GM12878 (cell line): Measurements from ENCODE around the gene ITPR3. TPM values are rescaled to one million over a fixed set of nuclear protein-coding genes. Genes with fewer than 3 reads are reported as not detected.

Source experiments
- ATAC-seq: fragments of 200-7000 bp; cut with Tn5 transposase; 3 replicates; pipeline ENCODE4 v1.9.1; 2020; ENCODE audit warnings: mild to moderate bottlenecking, moderate library complexity
- BruUV-seq: library from RNA; stranded (reverse); fragments of 400-500 nt; replicated peaks from 2 replicates; lab custom pipeline; 2021; lab: Mats Ljungman, UMichigan
- CTCF ChIA-PET: fragments of 300-600 bp; sonication (Branson Sonifier 250); formaldehyde crosslinking; extraction: SDS; loops from one replicate; lab custom pipeline; 2021; ENCODE audit warnings: inconsistent platforms; lab: Yijun Ruan, JAX
- POLR2A ChIA-PET: fragments of 350-600 bp; formaldehyde crosslinking; extraction: SDS; loops from one replicate; lab custom pipeline; 2021; ENCODE audit warnings: inconsistent platforms; lab: Charles Lee
- RAD21 ChIA-PET: fragments of 300-600 bp; sonication (Branson Sonifier 250); formaldehyde crosslinking; loops from one replicate; lab custom pipeline; 2023; ENCODE audit warnings: antibody characterized with exemption; ENCODE audit not compliant: unreplicated experiment; lab: Charles Lee
- SMC1A ChIA-PET: fragments of 300-600 bp; sonication (Branson Sonifier 250); formaldehyde crosslinking; loops from one replicate; lab custom pipeline; 2023; ENCODE audit not compliant: unreplicated experiment, uncharacterized antibody; lab: Charles Lee
- DNase-seq: peaks from one replicate; pipeline ENCODE4 v3.0.0-alpha.2; 2011; ENCODE audit warnings: low read depth, low spot score
- FAIRE-seq: peaks from 3 replicates; lab custom pipeline; 2011; peaks lifted over from hg19 to GRCh38; lab: Jason Lieb, UNC
- H2AFZ ChIP-seq: 2 replicates; pipeline ENCODE4 v1.6.0; 2011; ENCODE audit warnings: low read depth, low read length, control low read depth; ENCODE audit not compliant: control insufficient read depth
- H3K27ac ChIP-seq: 2 replicates; pipeline ENCODE4 v1.5.1; 2011; ENCODE audit warnings: control low read depth; ENCODE audit not compliant: control insufficient read depth, insufficient read depth
- H3K27me3 ChIP-seq, 2 experiments: replicated peaks in 1 of 2; 2 replicates each; pipeline versions ENCODE4 v1.6.0 to v1.6.1; 2011; ENCODE audit warnings: low read length in 1 of 2; ENCODE audit not compliant: control insufficient read depth in 2 of 2, insufficient read depth in 2 of 2
- H3K36me3 ChIP-seq, 2 experiments: 2 replicates each; pipeline ENCODE4 v1.5.1; 2011; ENCODE audit warnings: low read length in 1 of 2; ENCODE audit not compliant: control insufficient read depth in 2 of 2, insufficient read depth in 2 of 2
- H3K4me1 ChIP-seq: 2 replicates; pipeline ENCODE4 v1.6.1; 2011; ENCODE audit warnings: mild to moderate bottlenecking, low read length, moderate library complexity, mixed read lengths; ENCODE audit not compliant: control insufficient read depth, insufficient read depth
- H3K4me2 ChIP-seq: 2 replicates; pipeline ENCODE4 v1.6.0; 2011; ENCODE audit warnings: control low read depth; ENCODE audit not compliant: control insufficient read depth, insufficient read depth
- H3K4me3 ChIP-seq: fragments of 200-600 bp; sonication (generic); 2 replicates; pipeline ENCODE4 v1.5.1; 2016
- H3K79me2 ChIP-seq: 2 replicates; pipeline ENCODE4 v1.6.0; 2011; ENCODE audit warnings: low read length; ENCODE audit not compliant: control insufficient read depth, insufficient read depth
- H3K9ac ChIP-seq: 2 replicates; pipeline ENCODE4 v1.8.0; 2011; ENCODE audit warnings: low read length, control low read depth, mixed read lengths; ENCODE audit not compliant: control insufficient read depth, insufficient read depth
- H3K9me3 ChIP-seq: replicated peaks from 3 replicates; pipeline ENCODE4 v1.5.1; 2011; ENCODE audit warnings: mild to moderate bottlenecking, low read length; ENCODE audit not compliant: control insufficient read depth, insufficient read depth
- H4K20me1 ChIP-seq: 2 replicates; pipeline ENCODE4 v1.6.0; 2011; ENCODE audit not compliant: control insufficient read depth, insufficient read depth
- WGBS: methylation state at CpG from one replicate; pipeline ENCODE4 v1.1.6; 2016; ENCODE audit warnings: low lambda C conversion rate; ENCODE audit not compliant: insufficient replicate concordance, insufficient coverage; ENCODE audit errors: missing lambda C conversion rate; 5-methylcytosine and 5-hydroxymethylcytosine counted together
- in situ Hi-C: fragments of 300-500 bp; cut with MboI; formaldehyde crosslinking; loops from 9 replicates; pipeline ENCODE4 v1.14.3; 2018; ENCODE audit warnings: mixed read lengths
- intact Hi-C: fragments of 100-400 bp; cut with micrococcal nuclease; formaldehyde crosslinking; loops from one replicate; pipeline ENCODE4 v1.14.2; 2022; ENCODE audit not compliant: unreplicated experiment
- polyA plus RNA-seq, 11 experiments: library from polyadenylated mRNA; depleted of rRNA in 4 of 11; unstranded in 6 of 11; stranded (reverse) in 5 of 11; fragments of >200 nt; fragmentation: Nextera tagmentation in 4 of 11; fragmentation: Illumina TruSeq in 1 of 11; extraction: Ambion mirVana in 4 of 11; extraction: Trizol in 1 of 11; gene quantifications; 1 replicate in 1 of 11; 2 replicates in 10 of 11; pipeline versions ENCODE4 v1.2.1 to v1.2.3, GENCODE V29; 2011 to 2016; ENCODE audit warnings: inconsistent platforms in 2 of 11, missing spikeins in 2 of 11, low read depth in 1 of 11
- total RNA-seq, 4 experiments: library from RNA; depleted of rRNA in 3 of 4; stranded (reverse); fragments of >200 nt in 3 of 4; fragmentation: Illumina TruSeq in 1 of 4; extraction: Trizol in 1 of 4; gene quantifications; 2 replicates each; pipeline versions ENCODE4 v1.2.1 to v1.2.3, GENCODE V29; 2013 to 2021
- TF ChIP-seq, protein P1 (sequence below), 3 experiments: IDR thresholded peaks in 2 of 3; conservative IDR thresholded peaks in 1 of 3; 2 replicates each; pipeline ENCODE4 v1.5.1; 2011; ENCODE audit warnings: low read depth in 3 of 3, low read length in 3 of 3, mild to moderate bottlenecking in 3 of 3, control low read depth in 2 of 3, moderate library complexity in 2 of 3, inconsistent platforms in 1 of 3, mixed read lengths in 1 of 3; ENCODE audit not compliant: control insufficient read depth in 2 of 3, insufficient read depth in 1 of 3; ENCODE audit errors: extremely low read depth in 1 of 3
- TF ChIP-seq, protein P2 (sequence below): fragments of 450-650 bp; IDR thresholded peaks from 2 replicates; pipeline ENCODE4 v1.6.1; 2017; ENCODE audit warnings: mild to moderate bottlenecking, moderate library complexity

ITPR3 gene
- total and polyA plus RNA-seq, 10 of the 15 experiments (the other 5 are each of a cell fraction or from before 2014, with no cell fraction given) = 0.32 to 34.0 (median 11.9) TPM

DNA sequence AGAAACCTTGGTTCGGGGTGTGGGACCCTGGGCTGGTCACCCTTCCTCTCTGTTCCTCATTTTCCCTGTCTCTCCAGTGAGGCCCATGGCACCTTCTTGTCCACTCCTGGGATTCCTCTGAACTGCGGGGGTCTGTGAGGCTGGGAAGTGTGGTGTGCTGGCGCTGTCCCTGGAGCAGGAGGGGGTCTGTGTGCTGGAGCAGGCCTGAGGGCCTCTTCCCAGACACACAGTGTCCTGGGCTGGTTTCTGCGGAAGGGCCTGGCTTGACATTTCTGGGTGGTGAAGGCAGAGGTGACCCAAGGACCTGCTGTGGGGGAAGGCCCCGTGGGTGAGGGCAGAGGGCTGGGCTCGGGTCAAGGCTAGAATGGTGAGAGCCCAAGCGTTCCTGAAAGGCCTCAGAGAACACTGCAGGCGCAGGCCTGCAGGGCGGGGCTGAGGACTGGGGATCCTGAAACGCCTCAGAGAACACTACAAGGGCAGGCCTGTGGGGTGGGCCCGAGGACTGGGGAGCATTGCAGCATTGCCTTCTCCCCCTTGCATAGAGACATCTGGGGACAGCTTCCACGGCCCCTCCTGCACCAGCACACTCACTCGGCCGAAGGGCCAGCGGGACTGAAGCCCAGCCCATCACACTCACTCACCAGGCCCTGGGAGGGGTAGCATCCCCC, 30.5 kb upstream of the ITPR3 start:
- FAIRE-seq = no peak
- ATAC-seq = peak; percentile 11
- no TSS peak for BruUV-seq
- 56% methylated on average over 15 of the region's 15 CpGs for whole genome bisulfite sequencing
- TF ChIP-seq, protein P1, sequence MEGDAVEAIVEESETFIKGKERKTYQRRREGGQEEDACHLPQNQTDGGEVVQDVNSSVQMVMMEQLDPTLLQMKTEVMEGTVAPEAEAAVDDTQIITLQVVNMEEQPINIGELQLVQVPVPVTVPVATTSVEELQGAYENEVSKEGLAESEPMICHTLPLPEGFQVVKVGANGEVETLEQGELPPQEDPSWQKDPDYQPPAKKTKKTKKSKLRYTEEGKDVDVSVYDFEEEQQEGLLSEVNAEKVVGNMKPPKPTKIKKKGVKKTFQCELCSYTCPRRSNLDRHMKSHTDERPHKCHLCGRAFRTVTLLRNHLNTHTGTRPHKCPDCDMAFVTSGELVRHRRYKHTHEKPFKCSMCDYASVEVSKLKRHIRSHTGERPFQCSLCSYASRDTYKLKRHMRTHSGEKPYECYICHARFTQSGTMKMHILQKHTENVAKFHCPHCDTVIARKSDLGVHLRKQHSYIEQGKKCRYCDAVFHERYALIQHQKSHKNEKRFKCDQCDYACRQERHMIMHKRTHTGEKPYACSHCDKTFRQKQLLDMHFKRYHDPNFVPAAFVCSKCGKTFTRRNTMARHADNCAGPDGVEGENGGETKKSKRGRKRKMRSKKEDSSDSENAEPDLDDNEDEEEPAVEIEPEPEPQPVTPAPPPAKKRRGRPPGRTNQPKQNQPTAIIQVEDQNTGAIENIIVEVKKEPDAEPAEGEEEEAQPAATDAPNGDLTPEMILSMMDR (IDR thresholded peaks at IDR 0.05 in 2 of 3, conservative IDR thresholded peaks at IDR 0.05 in 1 of 3; ENCODE audit: control insufficient read depth in 2 of 3, extremely low read depth in 1 of 3, insufficient read depth in 1 of 3, low read depth in 3 of 3, low read length in 3 of 3) = 0 out of 6 replicates have a peak, but pooled peaks of 2 of the 3 experiments have one; percentile 2 to 3
- TF ChIP-seq, protein P2, sequence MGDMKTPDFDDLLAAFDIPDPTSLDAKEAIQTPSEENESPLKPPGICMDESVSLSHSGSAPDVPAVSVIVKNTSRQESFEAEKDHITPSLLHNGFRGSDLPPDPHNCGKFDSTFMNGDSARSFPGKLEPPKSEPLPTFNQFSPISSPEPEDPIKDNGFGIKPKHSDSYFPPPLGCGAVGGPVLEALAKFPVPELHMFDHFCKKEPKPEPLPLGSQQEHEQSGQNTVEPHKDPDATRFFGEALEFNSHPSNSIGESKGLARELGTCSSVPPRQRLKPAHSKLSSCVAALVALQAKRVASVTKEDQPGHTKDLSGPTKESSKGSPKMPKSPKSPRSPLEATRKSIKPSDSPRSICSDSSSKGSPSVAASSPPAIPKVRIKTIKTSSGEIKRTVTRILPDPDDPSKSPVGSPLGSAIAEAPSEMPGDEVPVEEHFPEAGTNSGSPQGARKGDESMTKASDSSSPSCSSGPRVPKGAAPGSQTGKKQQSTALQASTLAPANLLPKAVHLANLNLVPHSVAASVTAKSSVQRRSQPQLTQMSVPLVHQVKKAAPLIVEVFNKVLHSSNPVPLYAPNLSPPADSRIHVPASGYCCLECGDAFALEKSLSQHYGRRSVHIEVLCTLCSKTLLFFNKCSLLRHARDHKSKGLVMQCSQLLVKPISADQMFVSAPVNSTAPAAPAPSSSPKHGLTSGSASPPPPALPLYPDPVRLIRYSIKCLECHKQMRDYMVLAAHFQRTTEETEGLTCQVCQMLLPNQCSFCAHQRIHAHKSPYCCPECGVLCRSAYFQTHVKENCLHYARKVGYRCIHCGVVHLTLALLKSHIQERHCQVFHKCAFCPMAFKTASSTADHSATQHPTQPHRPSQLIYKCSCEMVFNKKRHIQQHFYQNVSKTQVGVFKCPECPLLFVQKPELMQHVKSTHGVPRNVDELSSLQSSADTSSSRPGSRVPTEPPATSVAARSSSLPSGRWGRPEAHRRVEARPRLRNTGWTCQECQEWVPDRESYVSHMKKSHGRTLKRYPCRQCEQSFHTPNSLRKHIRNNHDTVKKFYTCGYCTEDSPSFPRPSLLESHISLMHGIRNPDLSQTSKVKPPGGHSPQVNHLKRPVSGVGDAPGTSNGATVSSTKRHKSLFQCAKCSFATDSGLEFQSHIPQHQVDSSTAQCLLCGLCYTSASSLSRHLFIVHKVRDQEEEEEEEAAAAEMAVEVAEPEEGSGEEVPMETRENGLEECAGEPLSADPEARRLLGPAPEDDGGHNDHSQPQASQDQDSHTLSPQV = no peak
- no peak overlapping the region for H3K4me3 ChIP-seq
- H3K9me3 ChIP-seq = no peaks in the 10 kb centered on the region
- peaks cover 41% of the 10 kb centered on the region for H3K4me1 ChIP-seq
- H3K36me3 ChIP-seq = no peaks in the 10 kb centered on the region
- no peak for DNase-seq
- ChIA-PET CTCF (interaction anchor here (0.6 to 8.1 kb wide), 28 partner anchors 9 to 169 kb away, joined by 3 to 235 read pairs (median 6); partner anchors contain the start of genes BAK1, ITPR3 and UQCC2), RAD21 (interaction anchor here (0.6 to 6.6 kb wide), 14 partner anchors 10 to 171 kb away, joined by 3 to 86 read pairs (median 4); partner anchors contain the start of genes BAK1, ITPR3 and UQCC2), SMC1A (interaction anchor here (0.7 to 6.9 kb wide), 18 partner anchors 8 to 155 kb away, joined by 3 to 122 read pairs (median 4); partner anchors contain the start of genes BAK1, ITPR3 and UQCC2), POLR2A (interaction anchor here (1.2 to 2.2 kb wide), 2 partner anchors 17 to 110 kb away, joined by 6 to 11 read pairs; no protein-coding TSS in a partner anchor)
- H3K79me2 ChIP-seq = no peaks in the 10 kb centered on the region
- H3K27ac ChIP-seq = no peak overlapping the region
- in situ Hi-C loops = no loop called here
- no peaks in the 10 kb centered on the region for H3K27me3 ChIP-seq
- intact Hi-C loops = loop anchor here (1.0 kb wide), 1 partner anchor 17 kb away; no protein-coding TSS in a partner anchor
- no peak overlapping the region for H2AFZ ChIP-seq
- H3K9ac ChIP-seq = no peak overlapping the region
- H3K4me2 ChIP-seq = no peak overlapping the region
- H4K20me1 ChIP-seq = no peaks in the 10 kb centered on the region
